ENCODE measurements around the gene IL1RAP. TPM values are rescaled to one million over a fixed set of nuclear protein-coding genes. Genes with fewer than 3 reads are reported as not detected.

Gene IL1RAP
- total RNA-seq, 1 donor from 2014 or later = 12.3 TPM

DNA sequence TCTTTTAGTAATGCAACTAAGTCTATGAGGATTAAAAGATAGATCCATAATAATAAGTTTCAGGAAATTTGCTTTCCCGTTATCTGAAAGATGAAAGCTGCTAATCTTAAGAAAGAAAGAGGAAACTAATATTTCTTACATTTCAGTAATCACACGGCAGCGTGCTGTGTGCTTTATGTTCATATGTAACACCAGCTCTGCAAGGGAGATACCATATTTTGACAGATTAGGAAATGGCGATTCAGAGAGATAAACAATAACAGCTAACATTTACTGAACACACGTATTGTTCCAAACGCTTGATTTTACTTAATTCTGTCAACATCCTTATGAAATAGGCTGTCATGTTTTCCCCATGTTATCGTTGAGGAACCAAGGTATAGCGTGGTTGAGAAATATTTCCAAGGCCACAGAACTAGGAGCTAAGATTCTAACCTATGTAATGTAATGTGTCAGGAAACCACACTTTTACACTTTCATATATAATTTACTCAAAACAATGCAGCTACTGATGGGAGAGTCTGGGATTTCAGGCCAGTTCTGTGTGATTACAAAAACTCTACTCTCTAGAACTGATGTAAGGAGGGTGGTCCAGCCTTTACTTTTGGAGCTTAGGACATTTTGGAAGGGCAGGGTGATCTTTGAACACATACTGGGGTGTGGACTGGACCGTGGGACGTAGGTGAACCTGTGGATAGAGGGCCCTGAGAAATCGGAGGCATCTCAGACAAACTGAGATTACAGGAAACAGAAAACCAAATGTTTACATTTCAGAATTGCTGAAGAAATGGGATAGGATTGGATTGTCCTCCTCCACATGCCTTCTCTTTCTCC, 100.6 kb downstream of the IL1RAP start:
- no peak for DNase-seq

DNA sequence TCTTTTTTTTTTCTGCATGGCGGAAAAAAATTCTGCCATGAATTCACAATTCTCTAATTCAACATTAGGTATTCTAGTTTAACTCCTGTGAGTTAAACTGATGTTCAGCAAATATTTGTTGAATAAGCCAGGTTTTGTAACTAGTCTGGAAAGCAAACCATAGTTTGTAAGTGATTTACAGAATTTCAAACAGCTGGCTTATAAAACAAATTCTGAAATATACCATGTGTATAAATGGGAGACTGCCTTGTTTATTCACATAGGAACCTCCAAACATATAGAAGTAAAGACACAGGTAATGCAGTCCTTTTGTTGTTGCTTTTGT, 101.1 kb downstream of the IL1RAP start:
- no peak for DNase-seq

GRCh38 chr3:190615607-190616006, 101.7 kb downstream of the IL1RAP start:
- DNase-seq = no peak

DNA sequence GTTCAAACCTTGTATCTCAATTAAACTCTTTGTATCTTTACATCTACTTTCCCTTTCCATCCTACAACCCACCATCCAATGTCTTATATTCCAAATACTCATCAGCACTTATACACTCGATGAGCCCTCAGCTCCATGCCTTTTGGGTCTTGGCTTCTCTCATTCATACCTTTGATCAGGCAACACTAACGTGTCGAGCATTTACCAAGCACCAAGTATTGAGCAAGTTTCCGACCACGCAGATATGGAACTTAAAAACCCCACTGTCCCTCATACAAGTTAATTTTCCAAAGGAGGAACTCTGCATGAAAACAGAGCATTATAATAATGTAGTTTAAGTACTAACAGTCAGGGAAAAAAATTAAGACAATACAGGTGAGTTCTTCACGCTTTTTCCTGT, 102.8 kb downstream of the IL1RAP start:
- DNase-seq = no peak

GRCh38 chr3:190617185-190617584, 103.3 kb downstream of the IL1RAP start:
- peak; percentile 37 for DNase-seq

- no peak for DNase-seq
Observed at GRCh38 chr3:190618330-190619030, 104.6 kb downstream of the IL1RAP start.

GRCh38 chr3:190619353-190619752, 105.5 kb downstream of the IL1RAP start:
- DNase-seq = no peak

DNA sequence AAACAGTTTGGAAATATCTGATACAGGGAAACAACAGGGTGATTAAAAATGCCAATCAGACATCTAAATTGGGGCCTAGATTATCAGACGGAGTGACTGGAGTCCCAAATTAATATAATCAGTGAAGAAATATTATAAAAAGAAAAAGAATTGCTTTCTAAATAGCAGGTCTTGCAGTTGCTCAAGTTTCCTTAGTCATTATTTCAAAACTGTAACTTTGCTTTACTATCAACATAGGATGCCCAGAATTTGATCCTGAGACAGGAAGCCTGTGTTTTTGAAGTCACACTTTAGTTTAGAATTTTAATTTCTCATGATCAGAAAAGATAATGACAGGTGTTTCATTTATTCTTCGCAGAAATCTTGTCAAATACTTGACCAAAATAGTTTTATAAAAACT, 105.9 kb downstream of the IL1RAP start:
- DNase-seq = no peak

- DNase-seq = peak; percentile 11
Observed at GRCh38 chr3:190620886-190621608, 107.2 kb downstream of the IL1RAP start.

- no peak for DNase-seq
Observed at GRCh38 chr3:190621927-190622326, 108.0 kb downstream of the IL1RAP start.

DNA sequence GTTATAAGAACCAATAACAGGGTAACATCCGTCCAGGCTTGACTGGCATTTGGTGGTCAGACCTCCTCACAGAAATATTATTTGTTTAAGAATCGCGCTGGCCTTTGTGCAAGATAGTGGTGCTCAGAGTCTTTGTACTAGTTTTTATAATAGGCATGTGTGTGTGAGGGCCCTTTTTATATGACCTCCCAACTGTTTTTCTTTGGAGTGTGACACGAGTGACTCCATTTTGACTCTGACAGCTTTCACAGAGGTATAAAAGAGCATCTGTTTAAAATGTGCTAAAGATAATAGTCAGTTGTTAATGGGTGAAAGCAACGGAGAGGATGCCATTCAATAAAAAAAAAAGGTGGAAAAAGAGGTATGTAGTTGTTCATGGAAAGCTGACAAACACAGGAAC, 110.4 kb downstream of the IL1RAP start:
- DNase-seq = no peak

DNA sequence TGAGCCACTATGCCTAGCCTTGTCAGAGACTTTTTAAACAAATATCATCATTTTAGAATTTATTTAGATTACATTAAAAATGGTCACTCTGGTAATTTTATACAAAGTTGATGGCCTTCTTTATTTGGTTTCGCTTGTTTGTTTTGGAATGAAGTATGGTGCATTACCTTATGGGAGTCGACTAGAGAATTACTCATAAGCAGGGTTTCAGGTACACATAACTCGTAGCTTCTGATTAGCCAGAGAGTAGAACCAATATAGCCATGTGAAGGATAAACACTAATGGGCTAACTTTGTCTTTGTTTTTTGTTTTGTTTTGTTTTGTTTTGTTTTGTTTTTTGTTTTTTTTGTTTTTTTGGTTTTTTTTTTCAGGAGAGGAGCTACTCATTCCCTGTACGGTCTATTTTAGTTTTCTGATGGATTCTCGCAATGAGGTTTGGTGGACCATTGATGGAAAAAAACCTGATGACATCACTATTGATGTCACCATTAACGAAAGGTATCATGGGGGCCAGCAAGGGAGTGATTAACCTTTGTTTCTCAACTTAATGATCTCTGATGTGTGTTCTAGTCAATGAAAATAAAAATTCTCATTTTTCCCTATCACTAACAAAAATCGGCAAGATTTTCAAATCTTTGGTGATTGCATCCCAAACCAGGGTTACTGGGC, 113.2 kb downstream of the IL1RAP start:
- DNase-seq = no peak

- DNase-seq = no peak
Observed at GRCh38 chr3:190629088-190629487, 115.2 kb downstream of the IL1RAP start.

DNA sequence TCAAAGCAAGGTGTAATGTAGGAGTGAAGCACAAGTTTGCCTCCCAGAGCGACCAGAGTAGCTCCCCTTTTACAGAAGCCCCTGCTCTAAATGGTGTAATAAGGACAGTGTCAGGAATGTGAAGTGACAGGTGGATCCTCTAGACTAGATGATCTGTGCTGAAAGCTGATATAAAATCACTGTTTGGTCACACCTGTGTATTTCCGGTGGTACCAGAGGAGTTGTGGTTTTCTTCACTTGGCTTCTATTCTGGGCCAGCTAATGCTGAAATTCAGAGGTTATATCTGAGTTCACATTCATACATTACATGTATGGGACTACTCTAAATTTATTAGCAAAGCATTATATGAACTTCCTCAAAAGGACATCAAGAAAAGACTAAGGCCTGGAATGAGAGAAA, 117.4 kb downstream of the IL1RAP start:
- DNase-seq = no peak

DNA sequence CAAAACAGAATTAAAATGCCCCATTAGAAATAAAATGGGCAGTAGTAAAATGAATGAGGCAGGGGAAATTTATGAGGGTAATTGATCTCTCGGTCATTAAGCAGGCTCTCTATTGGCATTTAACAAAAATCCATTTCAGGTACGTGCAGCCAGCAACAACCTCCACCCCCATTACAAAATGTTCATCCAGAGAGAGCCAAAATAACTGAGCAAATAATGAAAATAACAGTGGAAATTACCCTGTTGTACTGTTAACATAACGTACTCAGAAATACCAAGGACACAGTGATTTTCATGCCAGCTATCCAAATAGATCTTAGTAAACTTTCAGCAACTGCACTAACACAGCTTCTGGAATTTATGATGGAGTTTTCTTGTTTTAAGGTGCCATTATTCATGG, 127.7 kb downstream of the IL1RAP start:
- no peak for DNase-seq

DNA sequence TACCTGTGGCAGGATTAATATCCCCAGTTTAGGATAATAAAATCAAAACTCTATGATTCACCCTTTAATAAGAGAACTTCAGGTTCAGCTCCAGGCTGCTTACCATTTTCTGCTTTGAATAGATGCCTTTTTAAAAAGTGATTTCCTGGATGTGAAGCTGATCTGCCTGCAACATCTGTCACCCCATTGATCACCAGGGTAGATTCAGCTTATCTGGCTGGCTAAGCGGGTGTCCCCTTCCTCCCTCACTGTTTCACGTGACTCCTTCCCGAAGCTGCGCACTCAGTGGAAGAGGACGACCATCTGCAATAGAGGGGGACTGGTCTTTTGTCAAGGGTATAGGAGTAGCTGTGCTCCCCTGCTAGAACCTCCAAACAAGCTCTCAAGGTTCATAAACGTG, 128.1 kb downstream of the IL1RAP start:
- DNase-seq = no peak

DNA sequence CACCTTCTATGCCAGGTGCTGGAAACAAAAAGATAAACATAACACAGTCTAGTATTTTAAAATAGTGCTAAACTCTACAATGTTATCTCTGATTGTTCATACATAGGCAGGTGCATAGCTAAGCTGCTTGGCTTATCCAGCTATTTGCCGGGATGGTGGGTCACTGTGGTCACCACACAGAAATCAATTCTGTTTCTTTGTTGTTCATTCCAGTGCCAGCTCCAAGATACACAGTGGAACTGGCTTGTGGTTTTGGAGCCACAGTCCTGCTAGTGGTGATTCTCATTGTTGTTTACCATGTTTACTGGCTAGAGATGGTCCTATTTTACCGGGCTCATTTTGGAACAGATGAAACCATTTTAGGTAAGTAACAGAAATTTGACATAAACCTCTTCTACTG, 130.2 kb downstream of the IL1RAP start:
- no peak for DNase-seq

- no peak for DNase-seq
Observed at GRCh38 chr3:190644766-190645165, 130.9 kb downstream of the IL1RAP start.

GRCh38 chr3:190645932-190646460, 132.1 kb downstream of the IL1RAP start:
- no peak for DNase-seq

- DNase-seq = no peak
Observed at GRCh38 chr3:190646996-190647395, 133.1 kb downstream of the IL1RAP start.

DNA sequence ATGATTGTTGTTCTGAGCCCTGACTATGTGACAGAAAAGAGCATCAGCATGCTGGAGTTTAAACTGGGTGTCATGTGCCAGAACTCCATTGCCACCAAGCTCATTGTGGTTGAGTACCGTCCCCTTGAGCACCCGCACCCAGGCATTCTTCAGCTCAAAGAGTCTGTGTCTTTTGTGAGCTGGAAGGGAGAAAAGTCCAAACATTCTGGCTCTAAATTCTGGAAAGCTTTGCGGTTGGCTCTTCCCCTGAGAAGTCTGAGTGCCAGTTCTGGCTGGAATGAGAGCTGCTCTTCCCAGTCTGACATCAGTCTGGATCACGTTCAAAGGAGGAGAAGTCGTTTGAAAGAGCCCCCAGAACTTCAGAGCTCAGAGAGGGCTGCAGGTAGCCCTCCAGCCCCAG, 142.0 kb downstream of the IL1RAP start:
- DNase-seq = no peak

- DNase-seq = no peak
Observed at GRCh38 chr3:190658106-190658505, 144.2 kb downstream of the IL1RAP start.

Measured in tongue (tissue), 2 donors.